H1 (cell line): ENCODE measurements around the gene COMP. TPM values are rescaled to one million over a fixed set of nuclear protein-coding genes. Genes with fewer than 3 reads are reported as not detected.

Source experiments
- BCL11A ChIP-seq, 2 experiments: IDR thresholded peaks; one replicate each; pipeline ENCODE4 v1.6.1; 2011; ENCODE audit warnings: low read depth in 2 of 2, low read length in 2 of 2, mild to moderate bottlenecking in 2 of 2
- CREB1 ChIP-seq: IDR thresholded peaks from 2 replicates; pipeline ENCODE4 v1.6.1; 2012; ENCODE audit warnings: inconsistent platforms
- FOSL1 ChIP-seq: IDR thresholded peaks from 2 replicates; pipeline ENCODE4 v1.6.1; 2011; ENCODE audit warnings: mild to moderate bottlenecking, low read depth, low read length, moderate library complexity; ENCODE audit not compliant: insufficient read depth
- GTF2F1 ChIP-seq: IDR thresholded peaks from 2 replicates; pipeline ENCODE4 v1.6.1; 2012; ENCODE audit warnings: low read depth, low read length, improper control_type of control experiment, borderline replicate concordance
- JUND ChIP-seq: IDR thresholded peaks from 2 replicates; pipeline ENCODE4 v1.6.1; 2011; ENCODE audit warnings: mild to moderate bottlenecking, improper control_type of control experiment, low read length
- POLR2A ChIP-seq, 2 experiments: IDR thresholded peaks; 1 replicate in 1 of 2; 2 replicates in 1 of 2; pipeline ENCODE4 v1.6.1; 2011; ENCODE audit warnings: low read depth in 2 of 2, low read length in 2 of 2, mild to moderate bottlenecking in 2 of 2; ENCODE audit errors: control extremely low read depth in 1 of 2
- RNF2 ChIP-seq: fragments of 200-900, 300-1000 bp; sonication (generic); IDR thresholded peaks from 2 replicates; pipeline ENCODE4 v1.7.1; 2016; ENCODE audit warnings: borderline replicate concordance, low read depth, mild to moderate bottlenecking, antibody characterized with exemption, low read length; ENCODE audit not compliant: poor library complexity, severe bottlenecking; ENCODE audit errors: missing control alignments
- polyA plus RNA-seq, 7 experiments: library from polyadenylated mRNA; depleted of rRNA in 3 of 7; stranded (reverse) in 5 of 7; unstranded in 2 of 7; fragments of >200 nt in 5 of 7; fragments of 200-250 nt in 2 of 7; gene quantifications; 1 replicate in 5 of 7; 2 replicates in 1 of 7; 4 replicates in 1 of 7; pipeline versions ENCODE4 v1.2.1 to v1.2.3, GENCODE V29; 2011 to 2013; ENCODE audit warnings: missing spikeins in 2 of 7, mixed read lengths in 2 of 7
- total RNA-seq: library from RNA; stranded (reverse); fragmentation: NEBNext Ultra II Directional; extraction: Animal tissue kit (Norgen Biotek cat#: 25700); gene quantifications from 2 replicates; pipeline ENCODE4 v1.2.1, GENCODE V29; 2021
- TF ChIP-seq, protein P1 (sequence below), 3 experiments: IDR thresholded peaks; 1 replicate in 2 of 3; 2 replicates in 1 of 3; pipeline versions ENCODE4 v1.5.1 to v1.6.1; 2011; ENCODE audit warnings: low read length in 3 of 3, mild to moderate bottlenecking in 3 of 3, inconsistent platforms in 2 of 3, low read depth in 1 of 3, moderate library complexity in 1 of 3; ENCODE audit not compliant: insufficient read depth in 1 of 3; ENCODE audit errors: control extremely low read depth in 1 of 3

COMP gene
- total and polyA plus RNA-seq, 2 of the 8 experiments (the other 6 are each of a cell fraction or from before 2014, with no cell fraction given) = 0.17 TPM

GRCh38 chr19:18840288-18841267 is 49.5 kb upstream of the COMP start (continued):
- TF ChIP-seq, protein P1, sequence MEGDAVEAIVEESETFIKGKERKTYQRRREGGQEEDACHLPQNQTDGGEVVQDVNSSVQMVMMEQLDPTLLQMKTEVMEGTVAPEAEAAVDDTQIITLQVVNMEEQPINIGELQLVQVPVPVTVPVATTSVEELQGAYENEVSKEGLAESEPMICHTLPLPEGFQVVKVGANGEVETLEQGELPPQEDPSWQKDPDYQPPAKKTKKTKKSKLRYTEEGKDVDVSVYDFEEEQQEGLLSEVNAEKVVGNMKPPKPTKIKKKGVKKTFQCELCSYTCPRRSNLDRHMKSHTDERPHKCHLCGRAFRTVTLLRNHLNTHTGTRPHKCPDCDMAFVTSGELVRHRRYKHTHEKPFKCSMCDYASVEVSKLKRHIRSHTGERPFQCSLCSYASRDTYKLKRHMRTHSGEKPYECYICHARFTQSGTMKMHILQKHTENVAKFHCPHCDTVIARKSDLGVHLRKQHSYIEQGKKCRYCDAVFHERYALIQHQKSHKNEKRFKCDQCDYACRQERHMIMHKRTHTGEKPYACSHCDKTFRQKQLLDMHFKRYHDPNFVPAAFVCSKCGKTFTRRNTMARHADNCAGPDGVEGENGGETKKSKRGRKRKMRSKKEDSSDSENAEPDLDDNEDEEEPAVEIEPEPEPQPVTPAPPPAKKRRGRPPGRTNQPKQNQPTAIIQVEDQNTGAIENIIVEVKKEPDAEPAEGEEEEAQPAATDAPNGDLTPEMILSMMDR (IDR thresholded peaks at IDR 0.05; ENCODE audit: control extremely low read depth in 1 of 3, insufficient read depth in 1 of 3, low read depth in 1 of 3, low read length in 3 of 3) = no peak
- TF ChIP-seq JUND (no peak), GTF2F1 (no peak), BCL11A (IDR thresholded peaks at IDR 0.05; ENCODE audit: low read depth in 2 of 2, low read length in 2 of 2) (no peak), CREB1 (no peak), FOSL1 (no peak), RNF2 (no peak), POLR2A (IDR thresholded peaks at IDR 0.05; ENCODE audit: control extremely low read depth in 1 of 2, low read depth in 2 of 2, low read length in 2 of 2) (no peak)
